SK-N-DZ (cell line): ENCODE results near the gene CSAG3.

ENCODE experiments used
- DNase-seq: peaks from one replicate; pipeline ENCODE4 v3.0.0-alpha.2; 2015; ENCODE audit warnings: low spot score

The CSAG3 gene

DNA sequence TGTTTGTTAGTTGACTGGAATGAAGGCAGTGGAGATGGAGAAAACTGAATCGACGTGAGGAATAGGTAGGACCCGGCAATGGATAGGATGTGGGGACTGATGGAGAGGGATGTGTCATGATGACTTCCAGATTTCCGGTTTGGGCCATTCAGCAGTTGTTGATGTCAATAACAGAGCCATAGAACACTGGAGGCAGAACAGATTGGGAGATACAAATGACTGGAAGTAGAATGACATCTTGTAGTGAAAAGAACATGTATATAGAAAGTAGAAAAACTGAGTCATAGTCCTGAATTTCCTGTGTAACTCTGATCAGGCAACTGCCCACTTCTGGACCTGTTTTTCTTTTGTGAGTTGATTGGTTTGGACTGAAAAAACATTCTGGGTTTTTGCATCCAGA, 47.0 kb downstream of the CSAG3 start:
- peak; percentile 34 for DNase-seq
